Nephron (organoid): ENCODE measurements around the gene EPHA5.

ENCODE experiments used
- H3K27ac Mint-ChIP-seq, 3 experiments: 2 replicates each; pipeline ENCODE4 v1.8.0; 2020; ENCODE audit warnings: mixed read lengths in 3 of 3, mild to moderate bottlenecking in 2 of 3, moderate library complexity in 1 of 3
- H3K27me3 Mint-ChIP-seq: 2 replicates; pipeline ENCODE4 v1.8.0; 2021; ENCODE audit warnings: low read depth, mild to moderate bottlenecking, moderate library complexity, mixed read lengths
- H3K36me3 Mint-ChIP-seq: 2 replicates; pipeline ENCODE4 v1.8.0; 2020; ENCODE audit warnings: low read depth, mixed read lengths
- H3K4me1 Mint-ChIP-seq: 2 replicates; pipeline ENCODE4 v1.8.0; 2020; ENCODE audit warnings: mixed read lengths
- H3K4me3 Mint-ChIP-seq, 3 experiments: 2 replicates each; pipeline ENCODE4 v1.8.0; 2020; ENCODE audit warnings: mild to moderate bottlenecking in 3 of 3, mixed read lengths in 3 of 3, moderate library complexity in 2 of 3
- H3K9me3 Mint-ChIP-seq: 2 replicates; pipeline ENCODE4 v1.8.0; 2020; ENCODE audit warnings: mixed read lengths
- TF ChIP-seq, protein P1 (sequence below), 3 experiments: fragments of 200-600 bp; sonication (generic); IDR thresholded peaks; one replicate each; pipeline ENCODE4 v1.5.0; 2021; ENCODE audit warnings: antibody characterized with exemption in 3 of 3; ENCODE audit not compliant: unreplicated experiment in 3 of 3

EPHA5 gene

DNA sequence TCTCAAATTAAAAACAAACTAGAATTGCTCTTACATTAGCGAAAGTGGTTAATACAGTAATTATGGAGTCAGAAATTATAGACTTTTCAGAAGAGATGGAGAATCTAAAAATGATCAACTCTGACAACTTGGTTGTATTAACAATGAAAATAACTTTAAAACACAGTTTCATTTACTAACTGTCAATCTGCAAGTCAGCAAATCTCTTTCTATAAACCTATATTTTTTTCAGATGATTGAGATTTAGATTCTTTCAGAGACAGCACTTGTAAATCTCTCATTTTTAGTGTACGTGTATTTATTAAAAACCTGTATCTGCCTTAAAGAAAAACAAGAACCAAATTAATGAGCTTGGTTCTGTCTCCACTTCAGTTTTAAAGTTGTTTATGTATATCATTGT, 311.4 kb downstream of the EPHA5 start:
- TF ChIP-seq, protein P1, sequence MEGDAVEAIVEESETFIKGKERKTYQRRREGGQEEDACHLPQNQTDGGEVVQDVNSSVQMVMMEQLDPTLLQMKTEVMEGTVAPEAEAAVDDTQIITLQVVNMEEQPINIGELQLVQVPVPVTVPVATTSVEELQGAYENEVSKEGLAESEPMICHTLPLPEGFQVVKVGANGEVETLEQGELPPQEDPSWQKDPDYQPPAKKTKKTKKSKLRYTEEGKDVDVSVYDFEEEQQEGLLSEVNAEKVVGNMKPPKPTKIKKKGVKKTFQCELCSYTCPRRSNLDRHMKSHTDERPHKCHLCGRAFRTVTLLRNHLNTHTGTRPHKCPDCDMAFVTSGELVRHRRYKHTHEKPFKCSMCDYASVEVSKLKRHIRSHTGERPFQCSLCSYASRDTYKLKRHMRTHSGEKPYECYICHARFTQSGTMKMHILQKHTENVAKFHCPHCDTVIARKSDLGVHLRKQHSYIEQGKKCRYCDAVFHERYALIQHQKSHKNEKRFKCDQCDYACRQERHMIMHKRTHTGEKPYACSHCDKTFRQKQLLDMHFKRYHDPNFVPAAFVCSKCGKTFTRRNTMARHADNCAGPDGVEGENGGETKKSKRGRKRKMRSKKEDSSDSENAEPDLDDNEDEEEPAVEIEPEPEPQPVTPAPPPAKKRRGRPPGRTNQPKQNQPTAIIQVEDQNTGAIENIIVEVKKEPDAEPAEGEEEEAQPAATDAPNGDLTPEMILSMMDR (IDR thresholded peaks at IDR 0.05; ENCODE audit: unreplicated experiment in 3 of 3), result no peak
- H3K27me3 Mint-ChIP-seq, result no peaks in the 10 kb centered on the region
- H3K36me3 Mint-ChIP-seq, result no peaks in the 10 kb centered on the region
- H3K4me3 Mint-ChIP-seq, result no peak overlapping the region
- no peak overlapping the region for H3K27ac Mint-ChIP-seq
- H3K9me3 Mint-ChIP-seq, result no peaks in the 10 kb centered on the region
- no peaks in the 10 kb centered on the region for H3K4me1 Mint-ChIP-seq

DNA sequence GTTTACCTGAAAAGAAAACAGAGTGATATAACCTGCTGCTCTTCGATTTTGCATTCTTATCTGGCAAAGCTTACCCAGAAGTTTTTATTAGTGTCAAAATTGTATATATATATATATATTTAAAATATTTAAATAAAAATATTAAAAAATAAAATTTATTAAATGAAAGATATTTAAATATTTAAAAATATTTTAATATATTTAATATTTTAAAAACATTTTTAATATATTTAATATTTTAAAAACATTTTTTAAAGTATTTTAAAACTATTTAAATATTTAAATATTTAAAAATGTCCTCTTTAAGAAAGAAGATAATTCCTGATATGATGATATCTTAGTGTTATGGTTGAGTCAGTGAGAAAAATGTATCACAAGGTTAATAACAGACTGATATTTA, 317.2 kb downstream of the EPHA5 start:
- no peaks in the 10 kb centered on the region for H3K36me3 Mint-ChIP-seq
- H3K4me1 Mint-ChIP-seq, result no peaks in the 10 kb centered on the region
- no peaks in the 10 kb centered on the region for H3K9me3 Mint-ChIP-seq
- H3K4me3 Mint-ChIP-seq, result no peak overlapping the region
- H3K27me3 Mint-ChIP-seq, result no peaks in the 10 kb centered on the region
- TF ChIP-seq, protein P1 (IDR thresholded peaks at IDR 0.05; ENCODE audit: unreplicated experiment in 3 of 3), result no peak
- no peak overlapping the region for H3K27ac Mint-ChIP-seq

DNA sequence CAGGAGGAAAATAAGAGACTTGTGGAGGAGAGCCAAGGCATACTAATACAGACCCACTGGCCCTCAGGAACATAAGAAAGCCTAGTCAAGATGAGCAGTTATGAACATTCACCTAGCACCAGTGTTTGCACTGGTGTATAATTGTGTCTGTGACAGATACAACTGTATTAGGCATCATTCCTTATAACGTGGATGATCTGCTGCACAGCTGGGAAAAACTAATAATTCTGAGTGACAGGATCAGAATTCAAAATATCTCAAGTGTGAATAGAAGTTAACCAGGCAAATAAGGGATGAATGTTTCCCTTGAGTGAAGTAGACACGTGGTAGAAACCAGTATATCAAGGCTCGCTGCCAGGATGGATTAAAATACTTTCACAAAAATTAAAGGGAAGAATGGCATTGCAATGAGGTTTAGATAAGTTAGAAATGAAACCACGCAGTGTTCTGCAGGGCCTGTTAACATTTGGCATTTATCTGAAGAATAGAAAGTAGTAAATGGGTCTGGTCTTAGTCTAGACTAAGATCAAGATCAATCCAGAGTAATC, 325.9 kb downstream of the EPHA5 start:
- TF ChIP-seq, protein P1 (IDR thresholded peaks at IDR 0.05; ENCODE audit: unreplicated experiment in 3 of 3), result no peak
- no peaks in the 10 kb centered on the region for H3K9me3 Mint-ChIP-seq
- H3K27me3 Mint-ChIP-seq, result peaks cover 3% of the 10 kb centered on the region
- H3K4me1 Mint-ChIP-seq, result no peaks in the 10 kb centered on the region
- H3K36me3 Mint-ChIP-seq, result no peaks in the 10 kb centered on the region
- H3K4me3 Mint-ChIP-seq, result no peak overlapping the region
- no peak overlapping the region for H3K27ac Mint-ChIP-seq

GRCh38 chr4:65343342-65343741, 326.9 kb downstream of the EPHA5 start:
- peaks cover 3% of the 10 kb centered on the region for H3K27me3 Mint-ChIP-seq
- TF ChIP-seq, protein P1 (IDR thresholded peaks at IDR 0.05; ENCODE audit: unreplicated experiment in 3 of 3), result no peak
- no peak overlapping the region for H3K27ac Mint-ChIP-seq
- no peak overlapping the region for H3K4me3 Mint-ChIP-seq
- H3K36me3 Mint-ChIP-seq, result no peaks in the 10 kb centered on the region
- no peaks in the 10 kb centered on the region for H3K9me3 Mint-ChIP-seq
- no peaks in the 10 kb centered on the region for H3K4me1 Mint-ChIP-seq

DNA sequence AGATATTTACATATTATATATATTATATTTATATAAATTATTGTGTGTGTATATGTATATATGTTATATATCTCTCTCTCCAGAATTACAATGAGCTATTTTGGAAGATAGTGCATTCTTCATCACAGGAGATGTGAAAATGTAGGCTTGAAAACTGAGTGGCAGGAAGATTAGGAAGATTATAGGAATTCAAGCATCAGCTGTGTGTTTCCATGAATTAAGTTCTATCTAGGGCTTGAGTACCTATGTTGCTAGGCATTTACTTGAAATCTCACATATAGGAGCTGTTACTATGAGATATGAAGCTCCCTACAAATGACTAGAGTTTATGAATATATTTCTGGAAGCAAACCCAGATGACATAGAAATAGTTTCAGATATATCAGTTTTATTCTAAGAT, 328.7 kb downstream of the EPHA5 start:
- peaks cover 3% of the 10 kb centered on the region for H3K27me3 Mint-ChIP-seq

More for the DNA sequence above, 328.7 kb downstream of the EPHA5 start:
- Mint-ChIP-seq H3K4me1 (no peaks in the 10 kb centered on the region), H3K9me3 (no peaks in the 10 kb centered on the region), H3K36me3 (no peaks in the 10 kb centered on the region), H3K27ac (no peak overlapping the region), H3K4me3 (no peak overlapping the region)
- TF ChIP-seq, protein P1 (IDR thresholded peaks at IDR 0.05; ENCODE audit: unreplicated experiment in 3 of 3), result no peak
